Effector memory CD8-positive, alpha-beta T cell (primary cell): Measurements from ENCODE around the gene ANKMY1.

Experiments
- ATAC-seq: fragments of 150-1000 bp; cut with Tn5 transposase; replicated peaks from 2 replicates; pipeline ENCODE4 v1.10.0; 2021; ENCODE audit warnings: mild to moderate bottlenecking, moderate library complexity
- DNase-seq, 3 experiments: peaks; one replicate each; pipeline ENCODE4 v3.0.0; 2021
- H3K27ac Mint-ChIP-seq, 2 donors: one replicate each; pipeline ENCODE4 v1.8.0; 2022; ENCODE audit warnings: mild to moderate bottlenecking in 2 of 2, mixed read lengths in 2 of 2, moderate library complexity in 2 of 2
- H3K27me3 Mint-ChIP-seq, 2 donors: one replicate each; pipeline ENCODE4 v1.8.0; 2022; ENCODE audit warnings: mixed read lengths in 2 of 2
- H3K36me3 Mint-ChIP-seq: one replicate; pipeline ENCODE4 v1.8.0; 2022; ENCODE audit warnings: mild to moderate bottlenecking, moderate library complexity, mixed read lengths; ENCODE audit not compliant: insufficient read depth
- H3K4me1 Mint-ChIP-seq, 2 donors: one replicate each; pipeline ENCODE4 v1.8.0; 2022; ENCODE audit warnings: low read depth in 2 of 2, mixed read lengths in 2 of 2
- H3K4me3 Mint-ChIP-seq, 2 donors: one replicate each; pipeline ENCODE4 v1.8.0; 2022; ENCODE audit warnings: mild to moderate bottlenecking in 2 of 2, mixed read lengths in 2 of 2, moderate library complexity in 2 of 2
- H3K9me3 Mint-ChIP-seq, 2 donors: one replicate each; pipeline ENCODE4 v1.8.0; 2022; ENCODE audit warnings: mixed read lengths in 2 of 2

ANKMY1 gene

GRCh38 chr2:240429872-240430491, 127.8 kb downstream of the ANKMY1 start:
- peaks cover 5% of the 10 kb centered on the region for H3K36me3 Mint-ChIP-seq

More at GRCh38 chr2:240429872-240430491, 127.8 kb downstream of the ANKMY1 start:
- Mint-ChIP-seq H3K4me1 (peaks cover 0 to 7% of the 10 kb centered on the region in 2 donors), H3K27me3 (peaks cover 12 to 52% of the 10 kb centered on the region in 2 donors), H3K27ac (no peak overlapping the region), H3K9me3 (no peaks in the 10 kb centered on the region), H3K4me3 (no peak overlapping the region)
- ATAC-seq = no peak
- no peak for DNase-seq
